ENCODE results near the gene SSH3. TPM values are rescaled to one million over a fixed set of nuclear protein-coding genes. Genes with fewer than 3 reads are reported as not detected.

The SSH3 gene
- total RNA-seq, 2 experiments from 2014 or later: 9.2 to 18.5 TPM

DNA sequence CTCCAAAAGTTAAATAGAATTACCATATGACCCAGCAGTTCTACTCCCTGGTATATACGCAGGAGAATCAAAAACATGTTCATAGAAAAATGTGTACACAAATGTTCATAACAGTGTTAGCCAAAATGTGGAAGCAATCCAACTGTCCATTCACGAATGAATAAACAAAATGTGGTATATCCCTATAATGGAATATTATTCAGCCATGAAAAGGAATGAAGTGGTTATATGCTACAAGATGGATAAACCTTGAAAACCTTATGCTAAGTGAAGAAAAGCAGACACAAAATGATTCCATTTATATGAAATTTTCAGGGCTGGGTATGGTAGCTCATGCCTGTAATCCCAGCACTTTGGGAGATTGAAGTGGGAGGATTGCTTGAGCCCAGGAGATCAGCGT, 33.9 kb downstream of the SSH3 start:
- Histone ChIP-seq H3K27ac (ENCODE audit: low read depth, low read length, poor library complexity, severe bottlenecking) (no peak overlapping the region), H3K9me3 (ENCODE audit: low read length) (no peaks in the 10 kb centered on the region), H3K9me2 (ENCODE audit: insufficient read depth, low read length) (no peaks in the 10 kb centered on the region), H3K4me2 (ENCODE audit: low read length) (no peak overlapping the region), H3K4me3 (ENCODE audit: low read depth, low read length, poor library complexity, severe bottlenecking) (no peak overlapping the region), H3K79me2 (ENCODE audit: insufficient read depth, low read depth, low read length) (no peaks in the 10 kb centered on the region), H4K20me1 (ENCODE audit: insufficient read depth, low read length) (no peaks in the 10 kb centered on the region), H3K36me3 (ENCODE audit: insufficient read depth, low read length) (no peaks in the 10 kb centered on the region), H2AFZ (ENCODE audit: low read length) (no peak overlapping the region), H3K4me1 (ENCODE audit: insufficient read depth, low read length, poor library complexity, severe bottlenecking) (no peaks in the 10 kb centered on the region)
- intact Hi-C loops (cut with micrococcal nuclease; ENCODE audit: unreplicated experiment): no loop called here
- ChIA-PET POLR2A (no interaction called here), CTCF (ENCODE audit: unreplicated experiment) (no interaction called here)
- TF ChIP-seq, protein P1, sequence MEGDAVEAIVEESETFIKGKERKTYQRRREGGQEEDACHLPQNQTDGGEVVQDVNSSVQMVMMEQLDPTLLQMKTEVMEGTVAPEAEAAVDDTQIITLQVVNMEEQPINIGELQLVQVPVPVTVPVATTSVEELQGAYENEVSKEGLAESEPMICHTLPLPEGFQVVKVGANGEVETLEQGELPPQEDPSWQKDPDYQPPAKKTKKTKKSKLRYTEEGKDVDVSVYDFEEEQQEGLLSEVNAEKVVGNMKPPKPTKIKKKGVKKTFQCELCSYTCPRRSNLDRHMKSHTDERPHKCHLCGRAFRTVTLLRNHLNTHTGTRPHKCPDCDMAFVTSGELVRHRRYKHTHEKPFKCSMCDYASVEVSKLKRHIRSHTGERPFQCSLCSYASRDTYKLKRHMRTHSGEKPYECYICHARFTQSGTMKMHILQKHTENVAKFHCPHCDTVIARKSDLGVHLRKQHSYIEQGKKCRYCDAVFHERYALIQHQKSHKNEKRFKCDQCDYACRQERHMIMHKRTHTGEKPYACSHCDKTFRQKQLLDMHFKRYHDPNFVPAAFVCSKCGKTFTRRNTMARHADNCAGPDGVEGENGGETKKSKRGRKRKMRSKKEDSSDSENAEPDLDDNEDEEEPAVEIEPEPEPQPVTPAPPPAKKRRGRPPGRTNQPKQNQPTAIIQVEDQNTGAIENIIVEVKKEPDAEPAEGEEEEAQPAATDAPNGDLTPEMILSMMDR (conservative IDR thresholded peaks at IDR 0.05; ENCODE audit: low read length): no peak
- TF ChIP-seq EZH2phosphoT487 (IDR thresholded peaks at IDR 0.05; ENCODE audit: borderline replicate concordance, low read depth, low read length): no peak
- DNase-seq (ENCODE audit: low spot score): no peak
- no TSS peak for BruUV-seq (replicated peaks)

DNA sequence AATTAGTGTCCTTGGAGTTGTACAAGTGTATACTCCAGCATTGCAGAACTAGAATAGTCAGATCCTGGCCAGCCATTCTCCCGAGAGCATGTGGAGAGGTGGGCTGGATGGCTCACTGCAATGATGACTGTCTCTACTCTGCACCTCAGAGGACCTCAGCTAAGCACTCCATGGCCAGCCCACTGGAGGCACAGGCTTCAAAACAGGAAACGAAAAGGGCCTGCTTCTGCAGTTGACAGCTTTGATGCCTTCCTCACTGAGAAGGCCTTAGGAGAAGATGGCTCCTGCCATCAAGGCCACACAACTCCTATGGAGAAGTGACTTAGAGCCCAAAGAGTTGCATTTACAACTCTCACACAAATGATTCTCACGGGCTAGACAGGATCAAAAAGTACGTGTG, 40.9 kb downstream of the SSH3 start:
- H4K20me1 ChIP-seq (ENCODE audit: insufficient read depth, low read length): no peaks in the 10 kb centered on the region
- intact Hi-C loops (cut with micrococcal nuclease; ENCODE audit: unreplicated experiment): no loop called here
- H3K4me1 ChIP-seq (ENCODE audit: insufficient read depth, low read length, poor library complexity, severe bottlenecking): peaks cover 36% of the 10 kb centered on the region
- DNase-seq (ENCODE audit: low spot score): peak; percentile 48
- TF ChIP-seq EZH2phosphoT487 (IDR thresholded peaks at IDR 0.05; ENCODE audit: borderline replicate concordance, low read depth, low read length): no peak
- TF ChIP-seq, protein P1 (conservative IDR thresholded peaks at IDR 0.05; ENCODE audit: low read length): no peak
- BruUV-seq (replicated peaks): no TSS peak
- H3K9me2 ChIP-seq (ENCODE audit: insufficient read depth, low read length): no peaks in the 10 kb centered on the region
- no peaks in the 10 kb centered on the region for H3K79me2 ChIP-seq (ENCODE audit: insufficient read depth, low read depth, low read length)
- no peak overlapping the region for H3K4me2 ChIP-seq (ENCODE audit: low read length)
- no peak overlapping the region for H3K4me3 ChIP-seq (ENCODE audit: low read depth, low read length, poor library complexity, severe bottlenecking)
- no peaks in the 10 kb centered on the region for H3K36me3 ChIP-seq (ENCODE audit: insufficient read depth, low read length)
- H3K9me3 ChIP-seq (ENCODE audit: low read length): no peaks in the 10 kb centered on the region
- H3K27ac ChIP-seq (ENCODE audit: low read depth, low read length, poor library complexity, severe bottlenecking): no peak overlapping the region
- no peak overlapping the region for H2AFZ ChIP-seq (ENCODE audit: low read length)
- ChIA-PET CTCF (ENCODE audit: unreplicated experiment) (interaction anchor here (2.0 kb wide), 1 partner anchor 11 kb away, joined by 11 read pairs; no protein-coding TSS in a partner anchor), POLR2A (interaction anchor here (0.7 to 3.0 kb wide), 3 partner anchors 9 to 37 kb away, joined by 3 to 21 read pairs (median 14); partner anchors contain the start of gene POLD4)

DNA sequence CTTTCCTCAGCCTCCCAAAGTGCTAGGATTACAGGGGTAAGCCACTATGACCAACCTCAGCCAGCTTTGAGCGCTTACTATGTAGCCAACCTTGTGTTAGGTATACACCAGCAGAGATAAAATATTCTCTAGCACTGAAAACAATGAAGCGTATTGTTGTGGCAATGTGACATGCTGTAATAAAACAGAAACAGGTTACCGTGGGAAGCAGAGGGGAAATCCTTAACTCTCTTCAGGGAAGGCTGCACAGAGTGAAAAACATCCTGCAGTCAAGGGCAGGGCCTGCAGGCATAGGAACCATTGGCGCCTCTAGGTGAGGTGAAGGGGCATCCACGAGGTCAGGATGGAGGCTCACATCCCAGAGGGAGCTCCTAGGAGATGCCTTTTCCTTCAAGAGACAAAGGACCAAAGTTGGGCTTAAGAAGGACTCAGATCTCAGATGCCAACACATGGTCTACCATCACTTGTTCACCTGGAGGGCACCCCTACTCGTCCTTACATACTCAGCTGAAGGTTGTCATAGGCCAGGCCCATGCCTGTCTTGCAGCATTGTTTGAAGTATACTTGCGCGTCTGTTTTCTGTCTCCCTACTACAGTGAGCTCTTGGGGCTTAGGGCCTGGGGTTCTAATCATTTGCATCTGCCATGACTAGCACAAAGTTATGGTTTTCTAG, 42.1 kb downstream of the SSH3 start:
- no peak overlapping the region for H3K4me2 ChIP-seq (ENCODE audit: low read length)
- H3K79me2 ChIP-seq (ENCODE audit: insufficient read depth, low read depth, low read length): no peaks in the 10 kb centered on the region
- H3K4me3 ChIP-seq (ENCODE audit: low read depth, low read length, poor library complexity, severe bottlenecking): no peak overlapping the region
- peaks cover 47% of the 10 kb centered on the region for H3K4me1 ChIP-seq (ENCODE audit: insufficient read depth, low read length, poor library complexity, severe bottlenecking)
- BruUV-seq (replicated peaks): no TSS peak
- H3K9me3 ChIP-seq (ENCODE audit: low read length): no peaks in the 10 kb centered on the region
- intact Hi-C loops (cut with micrococcal nuclease; ENCODE audit: unreplicated experiment): no loop called here
- no peak for DNase-seq (ENCODE audit: low spot score)
- H4K20me1 ChIP-seq (ENCODE audit: insufficient read depth, low read length): no peaks in the 10 kb centered on the region
- CTCF ChIA-PET (ENCODE audit: unreplicated experiment): interaction anchor here (1.1 to 2.0 kb wide), 7 partner anchors 9 to 36 kb away, joined by 3 to 11 read pairs (median 4); no protein-coding TSS in a partner anchor
- no peaks in the 10 kb centered on the region for H3K36me3 ChIP-seq (ENCODE audit: insufficient read depth, low read length)
- TF ChIP-seq, protein P1 (conservative IDR thresholded peaks at IDR 0.05; ENCODE audit: low read length): no peak
- TF ChIP-seq EZH2phosphoT487 (IDR thresholded peaks at IDR 0.05; ENCODE audit: borderline replicate concordance, low read depth, low read length): no peak
- POLR2A ChIA-PET: interaction anchor here (0.5 to 3.0 kb wide), 4 partner anchors 12 to 329 kb away, joined by 3 to 21 read pairs (median 4); no protein-coding TSS in a partner anchor
- H3K9me2 ChIP-seq (ENCODE audit: insufficient read depth, low read length): no peaks in the 10 kb centered on the region
- peak overlapping the region; percentile 1; the same call in 1 of the 2 replicates for H2AFZ ChIP-seq (ENCODE audit: low read length)
- no peak overlapping the region for H3K27ac ChIP-seq (ENCODE audit: low read depth, low read length, poor library complexity, severe bottlenecking)

All from OCI-LY7 (cell line).